CD8-positive, alpha-beta memory T cell (primary cell): ENCODE data around the gene KAZN. TPM values are rescaled to one million over a fixed set of nuclear protein-coding genes. Genes with fewer than 3 reads are reported as not detected.
A peak's percentile ranks its signal among the peaks of the same experiment; 100 is the strongest.

Experiments used
- CTCF ChIA-PET: fragments of 350-600 bp; sonication (Branson Sonifier 250); formaldehyde crosslinking; loops from one replicate; lab custom pipeline; 2021; ENCODE audit warnings: antibody characterized with exemption; lab: Charles Lee
- POLR2A ChIA-PET: fragments of 350-600 bp; sonication (Branson Sonifier 250); formaldehyde crosslinking; loops from one replicate; lab custom pipeline; 2021; ENCODE audit warnings: antibody characterized with exemption; lab: Charles Lee
- DNase-seq, 5 donors: peaks; one replicate each; pipeline versions ENCODE4 v3.0.0 to v3.0.0-alpha.2; 2020 to 2022; ENCODE audit warnings: mixed read lengths in 1 of 5
- H3K27ac ChIP-seq: one replicate; pipeline ENCODE4 v1.7.0; 2013; ENCODE audit warnings: low read depth, mild to moderate bottlenecking, low read length, moderate library complexity
- H3K27me3 ChIP-seq: 2 replicates; pipeline ENCODE4 v1.7.0; 2013; ENCODE audit warnings: low read length, mild to moderate bottlenecking; ENCODE audit not compliant: insufficient read depth, poor library complexity, severe bottlenecking
- H3K36me3 ChIP-seq: 2 replicates; pipeline ENCODE4 v1.7.0; 2013; ENCODE audit warnings: mild to moderate bottlenecking, low read length, moderate library complexity; ENCODE audit not compliant: insufficient read depth
- H3K4me1 ChIP-seq: 2 replicates; pipeline ENCODE4 v1.7.0; 2013; ENCODE audit warnings: mild to moderate bottlenecking, low read length, moderate library complexity; ENCODE audit not compliant: insufficient read depth
- H3K4me3 ChIP-seq: 2 replicates; pipeline ENCODE4 v1.7.0; 2013; ENCODE audit warnings: mild to moderate bottlenecking, low read length
- H3K9me3 ChIP-seq: 2 replicates; pipeline ENCODE4 v1.7.0; 2013; ENCODE audit warnings: mild to moderate bottlenecking, low read length
- H3K27ac Mint-ChIP-seq, 8 donors: one replicate each; pipeline ENCODE4 v1.8.0; 2020 to 2021; ENCODE audit warnings: mixed read lengths in 8 of 8, mild to moderate bottlenecking in 6 of 8, inconsistent platforms in 3 of 8, moderate library complexity in 3 of 8
- H3K27me3 Mint-ChIP-seq, 2 donors: one replicate each; pipeline ENCODE4 v1.8.0; 2020 to 2021; ENCODE audit warnings: mixed read lengths in 2 of 2, mild to moderate bottlenecking in 1 of 2, moderate library complexity in 1 of 2
- H3K36me3 Mint-ChIP-seq, 3 donors: one replicate each; pipeline ENCODE4 v1.8.0; 2020 to 2021; ENCODE audit warnings: mixed read lengths in 3 of 3, inconsistent platforms in 1 of 3, mild to moderate bottlenecking in 1 of 3
- H3K4me1 Mint-ChIP-seq, 3 donors: one replicate each; pipeline ENCODE4 v1.8.0; 2020 to 2021; ENCODE audit warnings: mixed read lengths in 3 of 3, inconsistent platforms in 1 of 3, mild to moderate bottlenecking in 1 of 3
- H3K4me3 Mint-ChIP-seq, 7 donors: one replicate each; pipeline ENCODE4 v1.8.0; 2020 to 2021; ENCODE audit warnings: mixed read lengths in 7 of 7, mild to moderate bottlenecking in 6 of 7, moderate library complexity in 4 of 7, inconsistent platforms in 2 of 7
- H3K9me3 Mint-ChIP-seq, 5 donors: one replicate each; pipeline ENCODE4 v1.8.0; 2020 to 2022; ENCODE audit warnings: mixed read lengths in 5 of 5, mild to moderate bottlenecking in 3 of 5, moderate library complexity in 2 of 5, inconsistent platforms in 1 of 5
- polyA plus RNA-seq: library from polyadenylated mRNA; unstranded; fragments of 300-500 nt; fragmentation: Illumina TruSeq; gene quantifications from one replicate; pipeline ENCODE4 v1.2.3, GENCODE V29; 2021
- total RNA-seq, 2 experiments: library from RNA; stranded (reverse); gene quantifications; one replicate each; pipeline ENCODE4 v1.2.3, GENCODE V29; 2021

KAZN gene
- total and polyA plus RNA-seq, 3 experiments from 2014 or later = 0.15 to 0.35 (median 0.18) TPM

GRCh38 chr1:15055736-15056415 lies 457.4 kb downstream of the KAZN start:
- CTCF ChIA-PET = no interaction called here
- Histone ChIP-seq H3K27ac (no peak overlapping the region), H3K9me3 (no peaks in the 10 kb centered on the region), H3K27me3 (no peaks in the 10 kb centered on the region), H3K4me1 (no peaks in the 10 kb centered on the region), H3K4me3 (no peak overlapping the region), H3K36me3 (no peaks in the 10 kb centered on the region)
- DNase-seq = no peak
- Mint-ChIP-seq H3K27ac (no peak overlapping the region), H3K4me1 (no peaks in the 10 kb centered on the region), H3K4me3 (no peak overlapping the region), H3K36me3 (no peaks in the 10 kb centered on the region), H3K27me3 (peaks cover 4 to 13% of the 10 kb centered on the region in 2 donors), H3K9me3 (peaks cover 0 to 5% (median 0%) of the 10 kb centered on the region in 5 donors)
- POLR2A ChIA-PET = no interaction called here

GRCh38 chr1:15056515-15057285 lies 458.2 kb downstream of the KAZN start:
- Mint-ChIP-seq H3K4me3 (no peak overlapping the region), H3K27me3 (peaks cover 4 to 13% of the 10 kb centered on the region in 2 donors), H3K4me1 (no peaks in the 10 kb centered on the region), H3K27ac (peak overlapping the region in 1 of 8 donors; percentile 88), H3K9me3 (peaks cover 0 to 5% (median 0%) of the 10 kb centered on the region in 5 donors), H3K36me3 (no peaks in the 10 kb centered on the region)
- H3K4me1 ChIP-seq = no peaks in the 10 kb centered on the region
- ChIA-PET POLR2A (no interaction called here), CTCF (no interaction called here)
- H3K27me3 ChIP-seq = no peaks in the 10 kb centered on the region
- H3K9me3 ChIP-seq = no peaks in the 10 kb centered on the region
- no peak overlapping the region for H3K4me3 ChIP-seq
- no peak overlapping the region for H3K27ac ChIP-seq
- H3K36me3 ChIP-seq = no peaks in the 10 kb centered on the region
- DNase-seq = no peak

- H3K27ac ChIP-seq = no peak overlapping the region
- H3K4me3 ChIP-seq = no peak overlapping the region
- Mint-ChIP-seq H3K9me3 (peaks cover 0 to 2% (median 0%) of the 10 kb centered on the region in 5 donors), H3K27ac (no peak overlapping the region), H3K4me1 (no peaks in the 10 kb centered on the region), H3K4me3 (no peak overlapping the region), H3K36me3 (no peaks in the 10 kb centered on the region), H3K27me3 (peaks cover 4 to 13% of the 10 kb centered on the region in 2 donors)
- H3K9me3 ChIP-seq = no peaks in the 10 kb centered on the region
- no peak for DNase-seq
- H3K36me3 ChIP-seq = no peaks in the 10 kb centered on the region
- ChIA-PET POLR2A (no interaction called here), CTCF (no interaction called here)
- H3K4me1 ChIP-seq = no peaks in the 10 kb centered on the region
- H3K27me3 ChIP-seq = no peaks in the 10 kb centered on the region
Observed at GRCh38 chr1:15057834-15058233, 459.3 kb downstream of the KAZN start.

- DNase-seq = no peak
- no peaks in the 10 kb centered on the region for H3K27me3 ChIP-seq
- peaks cover 4 to 13% of the 10 kb centered on the region in 2 donors for H3K27me3 Mint-ChIP-seq
- POLR2A ChIA-PET = no interaction called here
- H3K4me3 Mint-ChIP-seq = no peak overlapping the region
- CTCF ChIA-PET = no interaction called here
- no peaks in the 10 kb centered on the region for H3K36me3 Mint-ChIP-seq
- no peak overlapping the region for H3K4me3 ChIP-seq
- H3K9me3 Mint-ChIP-seq = peaks cover 0 to 2% (median 0%) of the 10 kb centered on the region in 5 donors
- H3K4me1 ChIP-seq = no peaks in the 10 kb centered on the region
- no peak overlapping the region for H3K27ac Mint-ChIP-seq
- no peaks in the 10 kb centered on the region for H3K4me1 Mint-ChIP-seq
- H3K36me3 ChIP-seq = no peaks in the 10 kb centered on the region
- H3K27ac ChIP-seq = no peak overlapping the region
- H3K9me3 ChIP-seq = no peaks in the 10 kb centered on the region
Observed at GRCh38 chr1:15058261-15058660, 459.8 kb downstream of the KAZN start.

GRCh38 chr1:15060104-15060503 lies 461.6 kb downstream of the KAZN start:
- POLR2A ChIA-PET = no interaction called here
- Histone ChIP-seq H3K4me3 (no peak overlapping the region), H3K36me3 (no peaks in the 10 kb centered on the region), H3K4me1 (no peaks in the 10 kb centered on the region), H3K27ac (no peak overlapping the region), H3K9me3 (no peaks in the 10 kb centered on the region), H3K27me3 (no peaks in the 10 kb centered on the region)
- DNase-seq = no peak
- Mint-ChIP-seq H3K36me3 (no peaks in the 10 kb centered on the region), H3K4me1 (no peaks in the 10 kb centered on the region), H3K9me3 (peaks cover 0 to 2% (median 0%) of the 10 kb centered on the region in 5 donors), H3K27me3 (peaks cover 6 to 13% of the 10 kb centered on the region in 2 donors), H3K4me3 (no peak overlapping the region), H3K27ac (no peak overlapping the region)
- CTCF ChIA-PET = no interaction called here

- DNase-seq = no peak
- H3K27ac ChIP-seq = no peak overlapping the region
- H3K27ac Mint-ChIP-seq = no peak overlapping the region
- POLR2A ChIA-PET = no interaction called here
- peaks cover 5 to 6% of the 10 kb centered on the region in 2 donors for H3K27me3 Mint-ChIP-seq
- CTCF ChIA-PET = no interaction called here
- H3K9me3 ChIP-seq = no peaks in the 10 kb centered on the region
- no peaks in the 10 kb centered on the region for H3K27me3 ChIP-seq
- H3K4me1 Mint-ChIP-seq = peaks cover 5 to 7% (median 7%) of the 10 kb centered on the region in 3 donors
- no peaks in the 10 kb centered on the region for H3K36me3 Mint-ChIP-seq
- H3K36me3 ChIP-seq = no peaks in the 10 kb centered on the region
- no peak overlapping the region for H3K4me3 Mint-ChIP-seq
- H3K4me1 ChIP-seq = no peaks in the 10 kb centered on the region
- H3K9me3 Mint-ChIP-seq = no peaks in the 10 kb centered on the region
- no peak overlapping the region for H3K4me3 ChIP-seq
Observed at GRCh38 chr1:15062479-15063099, 464.1 kb downstream of the KAZN start.

GRCh38 chr1:15063346-15063745 lies 464.9 kb downstream of the KAZN start:
- no peak overlapping the region for H3K27ac ChIP-seq
- peaks cover 5 to 7% (median 7%) of the 10 kb centered on the region in 3 donors for H3K4me1 Mint-ChIP-seq
- POLR2A ChIA-PET = no interaction called here
- H3K4me1 ChIP-seq = no peaks in the 10 kb centered on the region
- no peaks in the 10 kb centered on the region for H3K9me3 ChIP-seq
- H3K27ac Mint-ChIP-seq = no peak overlapping the region
- no peaks in the 10 kb centered on the region for H3K36me3 Mint-ChIP-seq
- no peaks in the 10 kb centered on the region for H3K9me3 Mint-ChIP-seq
- peak overlapping the region in 1 of 7 donors; percentile 36 for H3K4me3 Mint-ChIP-seq
- no peaks in the 10 kb centered on the region for H3K36me3 ChIP-seq
- no peak for DNase-seq
- no peaks in the 10 kb centered on the region for H3K27me3 ChIP-seq
- CTCF ChIA-PET = no interaction called here
- no peak overlapping the region for H3K4me3 ChIP-seq
- peaks cover 5 to 6% of the 10 kb centered on the region in 2 donors for H3K27me3 Mint-ChIP-seq

GRCh38 chr1:15063783-15064182 lies 465.3 kb downstream of the KAZN start:
- H3K27me3 ChIP-seq = no peaks in the 10 kb centered on the region
- Mint-ChIP-seq H3K27ac (peak overlapping the region in 1 of 8 donors; percentile 22), H3K4me3 (no peak overlapping the region), H3K4me1 (peaks cover 5 to 7% (median 7%) of the 10 kb centered on the region in 3 donors), H3K36me3 (no peaks in the 10 kb centered on the region), H3K27me3 (peaks cover 5 to 6% of the 10 kb centered on the region in 2 donors), H3K9me3 (no peaks in the 10 kb centered on the region)
- H3K27ac ChIP-seq = no peak overlapping the region
- no peaks in the 10 kb centered on the region for H3K36me3 ChIP-seq
- POLR2A ChIA-PET = no interaction called here
- H3K4me3 ChIP-seq = no peak overlapping the region
- CTCF ChIA-PET = no interaction called here
- H3K4me1 ChIP-seq = no peaks in the 10 kb centered on the region
- no peak for DNase-seq
- no peaks in the 10 kb centered on the region for H3K9me3 ChIP-seq
